ENCODE results near the gene CXCL10. TPM values are rescaled to one million over a fixed set of nuclear protein-coding genes. Genes with fewer than 3 reads are reported as not detected.

Gene CXCL10
- total RNA-seq, 1 donor from 2014 or later: not detected

- FAIRE-seq: no peak
- Histone ChIP-seq H3K4me3 (ENCODE audit: low read depth, low read length) (no peak overlapping the region), H3K27me3 (ENCODE audit: control insufficient read depth, insufficient read depth, low read length) (no peaks in the 10 kb centered on the region), H3K36me3 (ENCODE audit: control insufficient read depth, insufficient read depth, low read length) (no peaks in the 10 kb centered on the region)
- TF ChIP-seq, protein P1, sequence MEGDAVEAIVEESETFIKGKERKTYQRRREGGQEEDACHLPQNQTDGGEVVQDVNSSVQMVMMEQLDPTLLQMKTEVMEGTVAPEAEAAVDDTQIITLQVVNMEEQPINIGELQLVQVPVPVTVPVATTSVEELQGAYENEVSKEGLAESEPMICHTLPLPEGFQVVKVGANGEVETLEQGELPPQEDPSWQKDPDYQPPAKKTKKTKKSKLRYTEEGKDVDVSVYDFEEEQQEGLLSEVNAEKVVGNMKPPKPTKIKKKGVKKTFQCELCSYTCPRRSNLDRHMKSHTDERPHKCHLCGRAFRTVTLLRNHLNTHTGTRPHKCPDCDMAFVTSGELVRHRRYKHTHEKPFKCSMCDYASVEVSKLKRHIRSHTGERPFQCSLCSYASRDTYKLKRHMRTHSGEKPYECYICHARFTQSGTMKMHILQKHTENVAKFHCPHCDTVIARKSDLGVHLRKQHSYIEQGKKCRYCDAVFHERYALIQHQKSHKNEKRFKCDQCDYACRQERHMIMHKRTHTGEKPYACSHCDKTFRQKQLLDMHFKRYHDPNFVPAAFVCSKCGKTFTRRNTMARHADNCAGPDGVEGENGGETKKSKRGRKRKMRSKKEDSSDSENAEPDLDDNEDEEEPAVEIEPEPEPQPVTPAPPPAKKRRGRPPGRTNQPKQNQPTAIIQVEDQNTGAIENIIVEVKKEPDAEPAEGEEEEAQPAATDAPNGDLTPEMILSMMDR (IDR thresholded peaks at IDR 0.05; ENCODE audit: insufficient read depth, low read length, severe bottlenecking): no peak
- DNase-seq (ENCODE audit: low read depth): no peak
These were observed 26.2 kb downstream of the CXCL10 start for GRCh38 chr4:75997081-75997480.

GRCh38 chr4:75995727-75996126, 27.6 kb downstream of the CXCL10 start:
- Histone ChIP-seq H3K36me3 (ENCODE audit: control insufficient read depth, insufficient read depth, low read length) (no peaks in the 10 kb centered on the region), H3K27me3 (ENCODE audit: control insufficient read depth, insufficient read depth, low read length) (no peaks in the 10 kb centered on the region), H3K4me3 (ENCODE audit: low read depth, low read length) (no peak overlapping the region)
- DNase-seq (ENCODE audit: low read depth): peak; percentile 55
- TF ChIP-seq, protein P1 (IDR thresholded peaks at IDR 0.05; ENCODE audit: insufficient read depth, low read length, severe bottlenecking): peak; percentile 57
- FAIRE-seq: no peak

GRCh38 chr4:75992462-75992861, 30.8 kb downstream of the CXCL10 start:
- no peak overlapping the region for H3K4me3 ChIP-seq (ENCODE audit: low read depth, low read length)

GRCh38 chr4:75989846-75990528, 33.3 kb downstream of the CXCL10 start:
- TF ChIP-seq, protein P1 (IDR thresholded peaks at IDR 0.05; ENCODE audit: insufficient read depth, low read length, severe bottlenecking): no peak
- H3K4me3 ChIP-seq (ENCODE audit: low read depth, low read length): peak overlapping the region; percentile 90
- DNase-seq (ENCODE audit: low read depth): no peak
- H3K27me3 ChIP-seq (ENCODE audit: control insufficient read depth, insufficient read depth, low read length): no peaks in the 10 kb centered on the region
- H3K36me3 ChIP-seq (ENCODE audit: control insufficient read depth, insufficient read depth, low read length): no peaks in the 10 kb centered on the region
- FAIRE-seq: no peak

More at GRCh38 chr4:75992462-75992861, 30.8 kb downstream of the CXCL10 start:
- FAIRE-seq: no peak
- Histone ChIP-seq H3K36me3 (ENCODE audit: control insufficient read depth, insufficient read depth, low read length) (no peaks in the 10 kb centered on the region), H3K27me3 (ENCODE audit: control insufficient read depth, insufficient read depth, low read length) (no peaks in the 10 kb centered on the region)
- TF ChIP-seq, protein P1 (IDR thresholded peaks at IDR 0.05; ENCODE audit: insufficient read depth, low read length, severe bottlenecking): no peak
- no peak for DNase-seq (ENCODE audit: low read depth)

- TF ChIP-seq, protein P1 (IDR thresholded peaks at IDR 0.05; ENCODE audit: insufficient read depth, low read length, severe bottlenecking): no peak
- H3K36me3 ChIP-seq (ENCODE audit: control insufficient read depth, insufficient read depth, low read length): peaks cover 5% of the 10 kb centered on the region
- FAIRE-seq (no peak), DNase-seq (ENCODE audit: low read depth) (peak; percentile 80)
- H3K27me3 ChIP-seq (ENCODE audit: control insufficient read depth, insufficient read depth, low read length): no peaks in the 10 kb centered on the region
- H3K4me3 ChIP-seq (ENCODE audit: low read depth, low read length): no peak overlapping the region
These were observed 38.2 kb downstream of the CXCL10 start for GRCh38 chr4:75985116-75985515.

GRCh38 chr4:75980576-75980975, 42.7 kb downstream of the CXCL10 start:
- TF ChIP-seq, protein P1 (IDR thresholded peaks at IDR 0.05; ENCODE audit: insufficient read depth, low read length, severe bottlenecking): no peak
- H3K36me3 ChIP-seq (ENCODE audit: control insufficient read depth, insufficient read depth, low read length): peaks cover 9% of the 10 kb centered on the region
- FAIRE-seq (peak; percentile 77), DNase-seq (ENCODE audit: low read depth) (no peak)
- H3K4me3 ChIP-seq (ENCODE audit: low read depth, low read length): no peak overlapping the region
- H3K27me3 ChIP-seq (ENCODE audit: control insufficient read depth, insufficient read depth, low read length): no peaks in the 10 kb centered on the region
